Astrocyte (in vitro differentiated cells and primary cell): Measurements from ENCODE around the gene KRTAP15-1. TPM values are rescaled to one million over a fixed set of nuclear protein-coding genes. Genes with fewer than 3 reads are reported as not detected.

Experiments
- DNase-seq: peaks from one replicate; pipeline ENCODE4 v3.0.0-alpha.2; 2010; ENCODE audit warnings: low read depth
- FAIRE-seq: peaks from 2 replicates; lab custom pipeline; 2011; peaks lifted over from hg19 to GRCh38; lab: Jason Lieb, UNC
- H2AFZ ChIP-seq: 2 replicates; pipeline ENCODE4 v1.6.0; 2012; ENCODE audit warnings: low read depth, low read length, inconsistent platforms
- H3K27ac ChIP-seq: 2 replicates; pipeline ENCODE4 v1.5.1; 2011; ENCODE audit warnings: low read depth, low read length, inconsistent platforms
- H3K27me3 ChIP-seq: 2 replicates; pipeline ENCODE4 v1.6.0; 2011; ENCODE audit warnings: low read length, inconsistent platforms; ENCODE audit not compliant: insufficient read depth
- H3K36me3 ChIP-seq: 2 replicates; pipeline ENCODE4 v1.5.1; 2011; ENCODE audit warnings: low read length, inconsistent platforms; ENCODE audit not compliant: insufficient read depth
- H3K4me1 ChIP-seq: 2 replicates; pipeline ENCODE4 v1.5.1; 2011; ENCODE audit warnings: low read length, inconsistent platforms; ENCODE audit not compliant: insufficient read depth
- H3K4me2 ChIP-seq: 2 replicates; pipeline ENCODE4 v1.6.0; 2012; ENCODE audit warnings: low read length, inconsistent platforms
- H3K4me3 ChIP-seq: 2 replicates; pipeline ENCODE4 v1.5.1; 2011; ENCODE audit warnings: low read depth, mild to moderate bottlenecking, low read length, inconsistent platforms; ENCODE audit not compliant: insufficient read depth
- H3K79me2 ChIP-seq: 2 replicates; pipeline ENCODE4 v1.6.0; 2012; ENCODE audit warnings: mild to moderate bottlenecking, low read length, inconsistent platforms; ENCODE audit not compliant: insufficient read depth
- H3K9ac ChIP-seq: 2 replicates; pipeline ENCODE4 v1.6.0; 2012; ENCODE audit warnings: mild to moderate bottlenecking, low read length, inconsistent platforms
- H3K9me3 ChIP-seq: 2 replicates; pipeline ENCODE4 v1.5.1; 2012; ENCODE audit warnings: low read depth, mild to moderate bottlenecking, low read length, inconsistent platforms; ENCODE audit not compliant: insufficient read depth
- H4K20me1 ChIP-seq: 2 replicates; pipeline ENCODE4 v1.6.0; 2012; ENCODE audit warnings: low read length, inconsistent platforms; ENCODE audit not compliant: insufficient read depth
- H3K27ac Mint-ChIP-seq: one replicate; pipeline ENCODE4 v1.8.0; 2021; ENCODE audit warnings: mild to moderate bottlenecking, mixed read lengths; ENCODE audit not compliant: unreplicated experiment
- H3K27me3 Mint-ChIP-seq: one replicate; pipeline ENCODE4 v1.8.0; 2021; ENCODE audit warnings: low read depth, mixed read lengths; ENCODE audit not compliant: unreplicated experiment
- H3K36me3 Mint-ChIP-seq: one replicate; pipeline ENCODE4 v1.8.0; 2021; ENCODE audit warnings: low read depth, mixed read lengths; ENCODE audit not compliant: unreplicated experiment
- H3K4me1 Mint-ChIP-seq: one replicate; pipeline ENCODE4 v1.8.0; 2021; ENCODE audit warnings: low read depth, mixed read lengths; ENCODE audit not compliant: unreplicated experiment
- H3K4me3 Mint-ChIP-seq: one replicate; pipeline ENCODE4 v1.8.0; 2021; ENCODE audit warnings: mild to moderate bottlenecking, moderate library complexity, mixed read lengths; ENCODE audit not compliant: unreplicated experiment
- H3K9me3 Mint-ChIP-seq: one replicate; pipeline ENCODE4 v1.8.0; 2021; ENCODE audit warnings: mild to moderate bottlenecking, mixed read lengths; ENCODE audit not compliant: unreplicated experiment
- EZH2 ChIP-seq: IDR thresholded peaks from 2 replicates; pipeline ENCODE4 v1.6.1; 2012; ENCODE audit warnings: mild to moderate bottlenecking, low read length, inconsistent platforms; ENCODE audit not compliant: insufficient read depth
- total RNA-seq: library from RNA; stranded (reverse); gene quantifications from 2 replicates; pipeline ENCODE4 v1.2.1, GENCODE V29; 2021
- TF ChIP-seq, protein P1 (sequence below): IDR thresholded peaks from 2 replicates; pipeline ENCODE4 v1.5.1; 2011; ENCODE audit warnings: low read depth, mild to moderate bottlenecking, inconsistent platforms, low read length, moderate library complexity; ENCODE audit not compliant: insufficient read depth

KRTAP15-1 gene
- total RNA-seq, 1 donor from 2014 or later: not detected

DNA sequence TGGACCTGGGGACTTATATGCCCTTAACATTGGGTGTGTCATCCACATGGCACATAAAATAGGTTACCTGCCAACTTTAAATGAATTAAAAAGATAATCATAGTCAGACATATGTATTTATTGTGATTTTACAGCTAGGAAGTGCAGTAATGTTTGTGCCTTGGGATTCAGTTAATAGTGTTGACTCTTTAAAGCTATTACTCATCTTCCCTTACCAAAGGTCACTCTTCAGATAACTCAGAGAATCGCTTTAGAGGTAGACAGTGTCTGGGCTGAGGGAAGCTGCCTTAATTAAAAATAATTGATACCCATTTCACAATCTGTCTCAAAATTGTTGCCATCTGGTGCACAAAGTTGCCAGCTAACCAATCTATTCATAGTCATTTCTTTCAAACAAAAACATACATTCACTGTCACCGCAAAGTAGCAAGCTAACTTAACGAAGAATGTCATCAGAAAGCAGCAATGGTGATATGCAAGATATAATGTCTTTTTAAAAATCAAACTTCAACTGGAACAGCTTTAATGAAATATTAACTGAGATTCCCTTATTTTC, 3.0 kb upstream of the KRTAP15-1 start:
- Mint-ChIP-seq H3K9me3 (no peaks in the 10 kb centered on the region), H3K27ac (no peak overlapping the region), H3K27me3 (peaks cover 2% of the 10 kb centered on the region), H3K36me3 (no peaks in the 10 kb centered on the region), H3K4me1 (no peaks in the 10 kb centered on the region), H3K4me3 (no peak overlapping the region)
- no peak for DNase-seq
- Histone ChIP-seq H3K4me1 (no peaks in the 10 kb centered on the region), H2AFZ (no peak overlapping the region), H3K9me3 (peaks cover 6% of the 10 kb centered on the region), H3K4me2 (no peak overlapping the region), H3K4me3 (no peak overlapping the region), H3K27me3 (no peaks in the 10 kb centered on the region), H3K36me3 (no peaks in the 10 kb centered on the region), H3K9ac (no peak overlapping the region), H4K20me1 (no peaks in the 10 kb centered on the region), H3K79me2 (no peaks in the 10 kb centered on the region), H3K27ac (no peak overlapping the region)
- FAIRE-seq: no peak
- no peak for TF ChIP-seq EZH2
- TF ChIP-seq, protein P1, sequence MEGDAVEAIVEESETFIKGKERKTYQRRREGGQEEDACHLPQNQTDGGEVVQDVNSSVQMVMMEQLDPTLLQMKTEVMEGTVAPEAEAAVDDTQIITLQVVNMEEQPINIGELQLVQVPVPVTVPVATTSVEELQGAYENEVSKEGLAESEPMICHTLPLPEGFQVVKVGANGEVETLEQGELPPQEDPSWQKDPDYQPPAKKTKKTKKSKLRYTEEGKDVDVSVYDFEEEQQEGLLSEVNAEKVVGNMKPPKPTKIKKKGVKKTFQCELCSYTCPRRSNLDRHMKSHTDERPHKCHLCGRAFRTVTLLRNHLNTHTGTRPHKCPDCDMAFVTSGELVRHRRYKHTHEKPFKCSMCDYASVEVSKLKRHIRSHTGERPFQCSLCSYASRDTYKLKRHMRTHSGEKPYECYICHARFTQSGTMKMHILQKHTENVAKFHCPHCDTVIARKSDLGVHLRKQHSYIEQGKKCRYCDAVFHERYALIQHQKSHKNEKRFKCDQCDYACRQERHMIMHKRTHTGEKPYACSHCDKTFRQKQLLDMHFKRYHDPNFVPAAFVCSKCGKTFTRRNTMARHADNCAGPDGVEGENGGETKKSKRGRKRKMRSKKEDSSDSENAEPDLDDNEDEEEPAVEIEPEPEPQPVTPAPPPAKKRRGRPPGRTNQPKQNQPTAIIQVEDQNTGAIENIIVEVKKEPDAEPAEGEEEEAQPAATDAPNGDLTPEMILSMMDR: no peak

DNA sequence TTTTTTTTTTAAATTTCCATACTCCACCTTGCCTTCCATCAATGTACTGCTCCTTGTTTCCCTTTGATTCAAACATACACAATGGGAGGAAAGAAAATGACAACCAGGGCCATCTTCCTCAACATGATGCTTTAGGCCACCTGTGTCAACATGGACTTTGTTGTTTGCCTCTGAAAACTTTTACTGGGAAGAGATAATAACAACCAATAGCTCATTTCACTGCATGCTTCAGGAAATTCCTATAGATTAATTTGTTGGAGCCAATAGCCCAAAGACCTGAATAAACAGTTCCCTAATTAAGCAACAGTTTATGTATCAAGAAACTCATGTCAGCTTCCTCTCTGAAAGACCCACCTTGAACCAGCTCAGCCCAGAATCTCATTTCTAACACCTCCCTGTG, 3.2 kb downstream of the KRTAP15-1 start:
- Histone ChIP-seq H3K4me2 (no peak overlapping the region), H3K79me2 (no peaks in the 10 kb centered on the region), H4K20me1 (no peaks in the 10 kb centered on the region), H3K27ac (no peak overlapping the region), H3K4me1 (no peaks in the 10 kb centered on the region), H2AFZ (no peak overlapping the region), H3K27me3 (no peaks in the 10 kb centered on the region), H3K36me3 (no peaks in the 10 kb centered on the region), H3K9ac (no peak overlapping the region), H3K4me3 (no peak overlapping the region), H3K9me3 (peaks cover 2% of the 10 kb centered on the region)
- Mint-ChIP-seq H3K36me3 (no peaks in the 10 kb centered on the region), H3K27ac (no peak overlapping the region), H3K4me1 (no peaks in the 10 kb centered on the region), H3K4me3 (no peak overlapping the region), H3K9me3 (no peaks in the 10 kb centered on the region), H3K27me3 (no peaks in the 10 kb centered on the region)
- FAIRE-seq (no peak), DNase-seq (no peak)
- no peak for TF ChIP-seq EZH2
- TF ChIP-seq, protein P1: no peak

DNA sequence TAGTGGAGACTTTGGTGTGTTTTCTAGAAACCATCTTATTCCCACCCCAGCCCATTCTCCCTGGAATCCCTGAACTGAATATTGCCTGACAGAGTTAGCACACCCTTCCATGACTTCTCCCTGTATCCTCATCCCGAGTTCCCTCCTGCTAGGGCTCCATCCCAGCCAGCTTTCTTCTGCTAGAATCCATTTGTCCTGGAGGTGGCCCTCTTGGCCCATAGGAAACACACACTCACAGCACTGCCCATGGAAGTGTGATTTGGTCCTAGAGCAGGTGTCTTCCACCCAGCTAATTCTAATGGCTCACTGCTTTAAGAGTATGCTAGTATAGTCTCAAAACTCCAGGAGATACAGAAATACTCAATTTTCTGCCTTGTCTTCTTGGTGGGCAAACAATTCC, 4.1 kb downstream of the KRTAP15-1 start:
- no peak overlapping the region for H3K4me3 ChIP-seq
- H3K4me2 ChIP-seq: no peak overlapping the region
- H2AFZ ChIP-seq: no peak overlapping the region
- no peaks in the 10 kb centered on the region for H3K27me3 Mint-ChIP-seq
- DNase-seq: no peak
- H3K36me3 ChIP-seq: no peaks in the 10 kb centered on the region
- H3K9me3 Mint-ChIP-seq: no peaks in the 10 kb centered on the region
- H3K27me3 ChIP-seq: no peaks in the 10 kb centered on the region
- no peaks in the 10 kb centered on the region for H3K4me1 ChIP-seq
- H3K36me3 Mint-ChIP-seq: no peaks in the 10 kb centered on the region
- H3K4me1 Mint-ChIP-seq: no peaks in the 10 kb centered on the region
- TF ChIP-seq, protein P1: no peak
- no peak for TF ChIP-seq EZH2
- no peak overlapping the region for H3K4me3 Mint-ChIP-seq
- no peak overlapping the region for H3K27ac Mint-ChIP-seq
- H3K9me3 ChIP-seq: peaks cover 2% of the 10 kb centered on the region
- no peak for FAIRE-seq
- no peaks in the 10 kb centered on the region for H3K79me2 ChIP-seq
- no peaks in the 10 kb centered on the region for H4K20me1 ChIP-seq
- no peak overlapping the region for H3K9ac ChIP-seq
- no peak overlapping the region for H3K27ac ChIP-seq
